Nephron progenitor cell (in vitro differentiated cells): ENCODE data around the gene KRT16.
"Not testable (repeated sequence)": the region's sequence is repeated elsewhere in the genome, so short reads cannot be mapped to it uniquely, and the experiment has no call there.

Source experiments
- DNase-seq: peaks from one replicate; pipeline ENCODE4 v3.0.0; 2021
- H3K27ac Mint-ChIP-seq: 2 replicates; pipeline ENCODE4 v1.8.0; 2021; ENCODE audit warnings: mild to moderate bottlenecking, moderate library complexity, mixed read lengths
- H3K27me3 Mint-ChIP-seq: 2 replicates; pipeline ENCODE4 v1.8.0; 2021; ENCODE audit warnings: mild to moderate bottlenecking, low read depth, mixed read lengths; ENCODE audit not compliant: poor library complexity
- H3K36me3 Mint-ChIP-seq: 2 replicates; pipeline ENCODE4 v1.8.0; 2021; ENCODE audit warnings: low read depth, mixed read lengths
- H3K4me1 Mint-ChIP-seq: 2 replicates; pipeline ENCODE4 v1.8.0; 2021; ENCODE audit warnings: mixed read lengths
- H3K4me3 Mint-ChIP-seq: 2 replicates; pipeline ENCODE4 v1.8.0; 2021; ENCODE audit warnings: mild to moderate bottlenecking, moderate library complexity, mixed read lengths
- H3K9me3 Mint-ChIP-seq: 2 replicates; pipeline ENCODE4 v1.8.0; 2021; ENCODE audit warnings: mild to moderate bottlenecking, moderate library complexity, mixed read lengths
- CTCF ChIP-seq: fragments of 200-600 bp; sonication (generic); IDR thresholded peaks from 2 replicates; pipeline ENCODE4 v1.5.0; 2021; ENCODE audit warnings: antibody characterized with exemption

Gene KRT16

GRCh38 chr17:41612376-41613160 is at the start of gene KRT16:
KRT16 (minus strand) TSS chr17:41612767; CDS start chr17:41612688, 79 bp downstream.
- not testable (repeated sequence) for DNase-seq, H3K9me3 Mint-ChIP-seq, H3K36me3 Mint-ChIP-seq, H3K4me3 Mint-ChIP-seq, H3K27ac Mint-ChIP-seq
- Mint-ChIP-seq H3K27me3 (peaks cover 23% of the 10 kb centered on the region), H3K4me1 (peaks cover 23% of the 10 kb centered on the region)

- no peak overlapping the region for H3K4me3 Mint-ChIP-seq
- H3K36me3 Mint-ChIP-seq, result no peaks in the 10 kb centered on the region
- H3K4me1 Mint-ChIP-seq, result peaks cover 37% of the 10 kb centered on the region
- TF ChIP-seq CTCF, result no peak
- peaks cover 19% of the 10 kb centered on the region for H3K27me3 Mint-ChIP-seq
- no peak overlapping the region for H3K27ac Mint-ChIP-seq
- DNase-seq, result no peak
- no peaks in the 10 kb centered on the region for H3K9me3 Mint-ChIP-seq
These were observed 47.7 kb upstream of the KRT16 start for GRCh38 chr17:41660221-41660711.

- no peak for DNase-seq
- Mint-ChIP-seq H3K36me3 (no peaks in the 10 kb centered on the region), H3K9me3 (no peaks in the 10 kb centered on the region), H3K4me3 (no peak overlapping the region), H3K27me3 (peaks cover 19% of the 10 kb centered on the region), H3K4me1 (peaks cover 44% of the 10 kb centered on the region), H3K27ac (no peak overlapping the region)
- no peak for TF ChIP-seq CTCF
These were observed 47.1 kb upstream of the KRT16 start for GRCh38 chr17:41659427-41660212.

- no peak for TF ChIP-seq CTCF
- H3K27ac Mint-ChIP-seq, result no peak overlapping the region
- H3K27me3 Mint-ChIP-seq, result peaks cover 11% of the 10 kb centered on the region
- DNase-seq, result no peak
- no peaks in the 10 kb centered on the region for H3K9me3 Mint-ChIP-seq
- H3K36me3 Mint-ChIP-seq, result no peaks in the 10 kb centered on the region
- H3K4me1 Mint-ChIP-seq, result peaks cover 43% of the 10 kb centered on the region
- H3K4me3 Mint-ChIP-seq, result no peak overlapping the region
These were observed 46.3 kb upstream of the KRT16 start for GRCh38 chr17:41658846-41659245.

GRCh38 chr17:41657936-41658335 is 45.4 kb upstream of the KRT16 start:
- H3K27ac Mint-ChIP-seq, result no peak overlapping the region
- H3K9me3 Mint-ChIP-seq, result no peaks in the 10 kb centered on the region
- no peak for TF ChIP-seq CTCF
- no peaks in the 10 kb centered on the region for H3K36me3 Mint-ChIP-seq
- H3K4me1 Mint-ChIP-seq, result peaks cover 39% of the 10 kb centered on the region
- no peak overlapping the region for H3K4me3 Mint-ChIP-seq
- peaks cover 8% of the 10 kb centered on the region for H3K27me3 Mint-ChIP-seq
- no peak for DNase-seq

GRCh38 chr17:41657176-41657754 is 44.7 kb upstream of the KRT16 start:
- no peak for DNase-seq
- Mint-ChIP-seq H3K9me3 (no peaks in the 10 kb centered on the region), H3K4me3 (no peak overlapping the region), H3K27me3 (peaks cover 8% of the 10 kb centered on the region), H3K4me1 (peaks cover 39% of the 10 kb centered on the region), H3K36me3 (no peaks in the 10 kb centered on the region), H3K27ac (peak overlapping the region; percentile 59)
- no peak for TF ChIP-seq CTCF
